SK-N-SH (cell line): ENCODE measurements around the gene NDST4. TPM values are rescaled to one million over a fixed set of nuclear protein-coding genes. Genes with fewer than 3 reads are reported as not detected.

Source experiments
- CTCF ChIA-PET: fragments of 300-600, 350-600 bp; formaldehyde crosslinking; extraction: SDS; loops from one replicate; lab custom pipeline; 2021; lab: Yijun Ruan, JAX
- POLR2A ChIA-PET: fragments of 350-600 bp; sonication (Branson Sonifier 250); formaldehyde crosslinking; extraction: SDS; loops from one replicate; lab custom pipeline; 2020; ENCODE audit warnings: antibody characterized with exemption, inconsistent platforms; lab: Yijun Ruan, JAX
- DNase-seq: peaks from one replicate; pipeline ENCODE4 v3.0.0; 2012
- H2AFZ ChIP-seq: fragments of 200-600 bp; sonication (generic); 2 replicates; pipeline ENCODE4 v1.8.1; 2016; ENCODE audit warnings: antibody characterized with exemption, mild to moderate bottlenecking, low read depth
- H3F3A ChIP-seq: fragments of 200-600 bp; sonication (generic); replicated peaks from 2 replicates; pipeline ENCODE3; 2016; ENCODE audit warnings: antibody characterized with exemption, mild to moderate bottlenecking; ENCODE audit not compliant: insufficient read depth
- H3K27ac ChIP-seq, 2 experiments: fragments of 200-500 bp in 1 of 2; fragments of 200-600 bp in 1 of 2; sonication (Bioruptor generic) in 1 of 2; sonication (generic), shearing (Covaris generic) in 1 of 2; 2 replicates each; pipeline versions ENCODE4 v1.5.1 to v1.6.1; 2014 to 2016; ENCODE audit warnings: low read depth in 2 of 2, inconsistent platforms in 1 of 2, low read length in 1 of 2, mild to moderate bottlenecking in 1 of 2, mixed read lengths in 1 of 2
- H3K27me3 ChIP-seq: fragments of 200-600 bp; sonication (generic), shearing (Covaris generic); 2 replicates; pipeline ENCODE4 v1.6.1; 2016; ENCODE audit warnings: mixed run types; ENCODE audit not compliant: insufficient read depth
- H3K36me3 ChIP-seq, 2 experiments: fragments of 200-500 bp in 1 of 2; fragments of 200-600 bp in 1 of 2; sonication (Bioruptor generic) in 1 of 2; sonication (generic) in 1 of 2; replicated peaks in 1 of 2; 2 replicates each; pipeline versions ENCODE3 to v1.5.1; 2014 to 2016; ENCODE audit warnings: low read length in 1 of 2, mild to moderate bottlenecking in 1 of 2; ENCODE audit not compliant: insufficient read depth in 2 of 2, control insufficient read depth in 1 of 2
- H3K4me1 ChIP-seq, 2 experiments: fragments of 200-500 bp in 1 of 2; fragments of 200-600 bp in 1 of 2; sonication (Bioruptor generic) in 1 of 2; sonication (generic), shearing (Covaris generic) in 1 of 2; 2 replicates each; pipeline versions ENCODE4 v1.5.1 to v1.6.1; 2014 to 2016; ENCODE audit warnings: low read depth in 1 of 2, low read length in 1 of 2, mixed run types in 1 of 2; ENCODE audit not compliant: insufficient read depth in 2 of 2, control insufficient read depth in 1 of 2
- H3K4me2 ChIP-seq: fragments of 200-600 bp; sonication (generic), shearing (Covaris generic); 2 replicates; pipeline ENCODE4 v1.6.1; 2017; ENCODE audit warnings: mixed run types
- H3K4me3 ChIP-seq, 2 experiments: fragments of 200-500 bp in 1 of 2; fragments of 200-600 bp in 1 of 2; sonication (Bioruptor generic) in 1 of 2; sonication (generic), shearing (Covaris generic) in 1 of 2; 2 replicates each; pipeline versions ENCODE4 v1.5.1 to v1.8.1; 2014 to 2016; ENCODE audit warnings: low read depth in 2 of 2, inconsistent platforms in 1 of 2, low read length in 1 of 2, mild to moderate bottlenecking in 1 of 2, mixed read lengths in 1 of 2, moderate library complexity in 1 of 2
- H3K79me2 ChIP-seq: fragments of 200-600 bp; sonication (generic); 2 replicates; pipeline ENCODE4 v1.8.1; 2017; ENCODE audit warnings: mild to moderate bottlenecking; ENCODE audit not compliant: insufficient read depth
- H3K9ac ChIP-seq: fragments of 200-600 bp; sonication (generic); 2 replicates; pipeline ENCODE4 v1.6.1; 2017; ENCODE audit warnings: mixed run types
- H3K9me2 ChIP-seq: fragments of 200-600 bp; sonication (generic); 2 replicates; pipeline ENCODE4 v1.6.1; 2017; ENCODE audit warnings: mixed run types
- H3K9me3 ChIP-seq: fragments of 200-600 bp; sonication (generic); 2 replicates; pipeline ENCODE4 v1.6.1; 2017; ENCODE audit warnings: mixed run types, mild to moderate bottlenecking, moderate library complexity
- H4K20me1 ChIP-seq: fragments of 200-600 bp; sonication (generic); 2 replicates; pipeline ENCODE4 v1.6.1; 2017; ENCODE audit warnings: mild to moderate bottlenecking, mixed run types; ENCODE audit not compliant: insufficient read depth
- CTCF ChIP-seq: fragments of 200-600 bp; sonication (generic); IDR thresholded peaks from 2 replicates; pipeline ENCODE4 v1.6.1; 2017; ENCODE audit warnings: antibody characterized with exemption, mild to moderate bottlenecking, moderate library complexity
- EP300 ChIP-seq, 2 experiments: IDR thresholded peaks; 2 replicates each; pipeline versions ENCODE4 v1.4.0 to v1.6.1; 2012; ENCODE audit warnings: borderline replicate concordance in 1 of 2, low read depth in 1 of 2, low read length in 1 of 2
- FOXJ3 ChIP-seq: sonication (generic); formaldehyde crosslinking; IDR thresholded peaks from 2 replicates; pipeline ENCODE4 v1.5.1; 2020; ENCODE audit warnings: mild to moderate bottlenecking, missing genetic modification reagents
- GABPA ChIP-seq: IDR thresholded peaks from 2 replicates; pipeline ENCODE4 v1.4.0; 2012; ENCODE audit warnings: low read depth, mild to moderate bottlenecking
- PBX3 ChIP-seq: IDR thresholded peaks from 2 replicates; pipeline ENCODE4; 2012
- POLR2AphosphoS5 ChIP-seq: IDR thresholded peaks from 2 replicates; pipeline ENCODE4 v1.6.1; 2012; ENCODE audit warnings: low read depth, low read length
- REST ChIP-seq: IDR thresholded peaks from 2 replicates; pipeline ENCODE4 v1.6.1; 2012; ENCODE audit warnings: mild to moderate bottlenecking, low read depth, low read length, moderate library complexity
- RFX5 ChIP-seq: IDR thresholded peaks from 2 replicates; pipeline ENCODE4 v1.6.1; 2012; ENCODE audit warnings: mild to moderate bottlenecking, improper control_type of control experiment, low read length
- SIN3A ChIP-seq: IDR thresholded peaks from 2 replicates; pipeline ENCODE4 v1.6.1; 2012; ENCODE audit warnings: low read depth, mild to moderate bottlenecking, low read length, moderate library complexity, borderline replicate concordance
- TAF1 ChIP-seq: IDR thresholded peaks from 2 replicates; pipeline ENCODE4 v1.6.1; 2012; ENCODE audit warnings: low read depth, mild to moderate bottlenecking, low read length, moderate library complexity, borderline replicate concordance
- TCF12 ChIP-seq: IDR thresholded peaks from 2 replicates; pipeline ENCODE4 v1.4.0; 2012
- YY1 ChIP-seq: IDR thresholded peaks from 2 replicates; pipeline ENCODE4 v1.4.0; 2012; ENCODE audit warnings: low read depth, mild to moderate bottlenecking
- WGBS: methylation state at CpG from one replicate; pipeline ENCODE4 v1.1.6; 2017; ENCODE audit warnings: low lambda C conversion rate; 5-methylcytosine and 5-hydroxymethylcytosine counted together
- polyA plus RNA-seq, 3 experiments: library from polyadenylated mRNA; depleted of rRNA; stranded (reverse); fragments of >200 nt; gene quantifications; 2 replicates each; pipeline ENCODE4 v1.2.3, GENCODE V29; 2012
- TF ChIP-seq, protein P1 (sequence below): IDR thresholded peaks from 2 replicates; pipeline ENCODE4 v1.4.0; 2012; ENCODE audit warnings: low read depth, borderline replicate concordance

The NDST4 gene
- polyA plus RNA-seq, 1 of the 3 experiments (the other 2 are of a cell fraction) = not detected

- TF ChIP-seq CTCF = no peak
- TF ChIP-seq FOXJ3 (CRISPR knock-in tag) = no peak
- TF ChIP-seq POLR2AphosphoS5 = no peak
- no peak for TF ChIP-seq TAF1
- no peak for TF ChIP-seq YY1
- TF ChIP-seq TCF12 = no peak
These were observed 4.2 kb upstream of the NDST4 start (continued) for GRCh38 chr4:115117651-115118050.

- no peaks in the 10 kb centered on the region for H3K27me3 ChIP-seq
- H3K9me3 ChIP-seq = no peaks in the 10 kb centered on the region; the same call in 1 of the 2 replicates
- no peak overlapping the region for H3K4me3 ChIP-seq
- no peak overlapping the region for H3K9ac ChIP-seq
- DNase-seq = no peak
- no peaks in the 10 kb centered on the region for H3K36me3 ChIP-seq
- H2AFZ ChIP-seq = no peak overlapping the region
- WGBS = 35% methylated on average over 4 of the region's 4 CpGs
- H3K4me1 ChIP-seq = no peaks in the 10 kb centered on the region; a peak in 1 of 4 replicates
- no peak for TF ChIP-seq PBX3
- no peak for TF ChIP-seq EP300 (IDR thresholded peaks at IDR 0.05; ENCODE audit: borderline replicate concordance in 1 of 2, low read depth in 1 of 2, low read length in 1 of 2)
- TF ChIP-seq TAF1 = no peak
- TF ChIP-seq SIN3A = no peak
- ChIA-PET CTCF (interaction anchor here (1.2 kb wide), 1 partner anchor 38 kb away, joined by 3 read pairs; no protein-coding TSS in a partner anchor), POLR2A (no interaction called here)
- H4K20me1 ChIP-seq = no peaks in the 10 kb centered on the region
- no peaks in the 10 kb centered on the region for H3K9me2 ChIP-seq
- H3F3A ChIP-seq = no peaks in the 10 kb centered on the region
- H3K27ac ChIP-seq = no peak overlapping the region
- H3K4me2 ChIP-seq = no peak overlapping the region
- H3K79me2 ChIP-seq = no peaks in the 10 kb centered on the region
These were observed 2.9 kb downstream of the NDST4 start for GRCh38 chr4:115110191-115111181.

GRCh38 chr4:115108850-115109249 lies 4.6 kb downstream of the NDST4 start:
- POLR2A ChIA-PET = no interaction called here
- TF ChIP-seq GABPA = no peak
- TF ChIP-seq REST = no peak
- TF ChIP-seq RFX5 = no peak
- TF ChIP-seq, protein P1, sequence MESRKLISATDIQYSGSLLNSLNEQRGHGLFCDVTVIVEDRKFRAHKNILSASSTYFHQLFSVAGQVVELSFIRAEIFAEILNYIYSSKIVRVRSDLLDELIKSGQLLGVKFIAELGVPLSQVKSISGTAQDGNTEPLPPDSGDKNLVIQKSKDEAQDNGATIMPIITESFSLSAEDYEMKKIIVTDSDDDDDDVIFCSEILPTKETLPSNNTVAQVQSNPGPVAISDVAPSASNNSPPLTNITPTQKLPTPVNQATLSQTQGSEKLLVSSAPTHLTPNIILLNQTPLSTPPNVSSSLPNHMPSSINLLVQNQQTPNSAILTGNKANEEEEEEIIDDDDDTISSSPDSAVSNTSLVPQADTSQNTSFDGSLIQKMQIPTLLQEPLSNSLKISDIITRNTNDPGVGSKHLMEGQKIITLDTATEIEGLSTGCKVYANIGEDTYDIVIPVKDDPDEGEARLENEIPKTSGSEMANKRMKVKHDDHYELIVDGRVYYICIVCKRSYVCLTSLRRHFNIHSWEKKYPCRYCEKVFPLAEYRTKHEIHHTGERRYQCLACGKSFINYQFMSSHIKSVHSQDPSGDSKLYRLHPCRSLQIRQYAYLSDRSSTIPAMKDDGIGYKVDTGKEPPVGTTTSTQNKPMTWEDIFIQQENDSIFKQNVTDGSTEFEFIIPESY = no peak

More at GRCh38 chr4:115108850-115109249, 4.6 kb downstream of the NDST4 start:
- no peak overlapping the region for H3K27ac ChIP-seq
- H3K9me3 ChIP-seq = no peaks in the 10 kb centered on the region; the same call in 1 of the 2 replicates
- no peaks in the 10 kb centered on the region for H3K79me2 ChIP-seq
- H4K20me1 ChIP-seq = no peaks in the 10 kb centered on the region
- H3K36me3 ChIP-seq = no peaks in the 10 kb centered on the region
- no peak overlapping the region for H3K4me2 ChIP-seq
- H2AFZ ChIP-seq = no peak overlapping the region
- H3F3A ChIP-seq = no peaks in the 10 kb centered on the region
- no peak overlapping the region for H3K9ac ChIP-seq
- H3K9me2 ChIP-seq = no peaks in the 10 kb centered on the region
- DNase-seq = no peak
- CTCF ChIA-PET = no interaction called here
- H3K27me3 ChIP-seq = no peaks in the 10 kb centered on the region
- H3K4me1 ChIP-seq = no peaks in the 10 kb centered on the region; a peak in 1 of 4 replicates
- no peak overlapping the region for H3K4me3 ChIP-seq
